Right lobe of liver (tissue), 6 donors: ENCODE results near the gene AKR1B1. TPM values are rescaled to one million over a fixed set of nuclear protein-coding genes. Genes with fewer than 3 reads are reported as not detected.

ENCODE experiments used
- ATAC-seq, 4 donors: fragments of 200-7000 bp; cut with Tn5 transposase; one replicate each; pipeline ENCODE4 v1.9.1; 2020; ENCODE audit warnings: mild to moderate bottlenecking in 4 of 4, moderate library complexity in 4 of 4
- DNase-seq, 3 donors: peaks; one replicate each; pipeline ENCODE4 v3.0.0-alpha.2; 2020
- H3K27ac ChIP-seq, 3 donors: fragments of 200-600 bp; one replicate each; pipeline ENCODE4 v1.8.0; 2022
- H3K27me3 ChIP-seq, 2 donors: fragments of 200-600 bp; one replicate each; pipeline ENCODE4 v1.8.0; 2022
- H3K36me3 ChIP-seq, 4 donors: fragments of 200-600 bp; sonication (generic) in 1 of 4; one replicate each; pipeline versions ENCODE4 v1.5.1 to v1.8.0; 2017 to 2022; ENCODE audit warnings: control low read depth in 1 of 4
- H3K4me1 ChIP-seq, 4 donors: fragments of 200-600 bp; sonication (generic) in 1 of 4; one replicate each; pipeline versions ENCODE4 v1.5.1 to v1.8.0; 2017 to 2022; ENCODE audit warnings: control low read depth in 1 of 4
- H3K4me3 ChIP-seq, 3 donors: fragments of 200-600 bp; one replicate each; pipeline ENCODE4 v1.8.0; 2022
- H3K9me3 ChIP-seq, 4 donors: fragments of 200-600 bp; sonication (generic) in 1 of 4; one replicate each; pipeline versions ENCODE4 v1.5.1 to v1.8.0; 2017 to 2022; ENCODE audit warnings: control low read depth in 1 of 4
- CTCF ChIP-seq, 4 donors: fragments of 200-600 bp in 3 of 4; fragments of 450-650 bp in 1 of 4; IDR thresholded peaks; one replicate each; pipeline versions ENCODE4 v1.5.1 to v1.8.0; 2016 to 2022; ENCODE audit warnings: antibody characterized with exemption in 4 of 4, mild to moderate bottlenecking in 2 of 4
- POLR2A ChIP-seq: fragments of 450-650 bp; IDR thresholded peaks from one replicate; pipeline ENCODE4 v1.6.1; 2017; ENCODE audit warnings: antibody characterized with exemption, mild to moderate bottlenecking
- WGBS: methylation state at CpG from one replicate; pipeline ENCODE4 v1.1.6; 2018; ENCODE audit warnings: low coverage, low lambda C conversion rate; ENCODE audit not compliant: insufficient coverage; ENCODE audit errors: missing lambda C conversion rate; 5-methylcytosine and 5-hydroxymethylcytosine counted together
- intact Hi-C, 2 donors: fragments of 100-400 bp; cut with DNase I; formaldehyde crosslinking; loops; one replicate each; pipeline versions ENCODE4 v1.11.2 to v1.14.1; 2022
- total RNA-seq, 6 experiments: library from RNA; depleted of rRNA in 2 of 6; stranded (reverse); fragments of >200 nt in 2 of 6; fragmentation: NEBNext Ultra II Directional in 3 of 6; extraction: Animal tissue kit (Norgen Biotek cat#: 25700) in 3 of 6; gene quantifications; one replicate each; pipeline versions ENCODE4 v1.1.0 to v1.2.4, GENCODE V29; 2016 to 2023
- donor health status: DM: no; HTN: yes; CAD: no.
- donor health status: DM: no; HTN: no; CAD: no.
- donor health status: DM: no; HTN: no; CAD: no.
- donor health status: DM: no; HTN: yes; CAD: no.
- donor health status: DM: no; HTN: yes; CAD: no.

Gene AKR1B1
- total RNA-seq, 6 experiments from 2014 or later, result 6.9 to 18.1 (median 9.7) TPM

- TF ChIP-seq POLR2A, result no peak
- TF ChIP-seq CTCF (IDR thresholded peaks at IDR 0.05), result no peak
- intact Hi-C loops, result loop anchor here in 1 of 2 donors (10.0 kb wide), 1 partner anchor 180 kb away; no protein-coding TSS in a partner anchor
- ATAC-seq, result no peak
- Histone ChIP-seq H3K36me3 (no peaks in the 10 kb centered on the region), H3K27ac (no peak overlapping the region), H3K4me1 (no peaks in the 10 kb centered on the region), H3K9me3 (no peaks in the 10 kb centered on the region), H3K27me3 (no peaks in the 10 kb centered on the region), H3K4me3 (no peak overlapping the region)
- WGBS, result 90% methylated on average over 4 of the region's 5 CpGs
- DNase-seq, result no peak
Measured at GRCh38 chr7:134434701-134435100, 24.2 kb downstream of the AKR1B1 start.

GRCh38 chr7:134433430-134433829, 25.5 kb downstream of the AKR1B1 start:
- intact Hi-C loops, result loop anchor here in 1 of 2 donors (10.0 kb wide), 1 partner anchor 181 kb away; no protein-coding TSS in a partner anchor
- H3K27me3 ChIP-seq, result no peaks in the 10 kb centered on the region
- WGBS, result 65% methylated on average over 4 of the region's 4 CpGs

GRCh38 chr7:134432296-134433152, 26.4 kb downstream of the AKR1B1 start:
- intact Hi-C loops, result loop anchor here in 1 of 2 donors (10.0 kb wide), 1 partner anchor 182 kb away; no protein-coding TSS in a partner anchor
- no peaks in the 10 kb centered on the region for H3K4me1 ChIP-seq
- 5% methylated on average over 27 of the region's 31 CpGs for WGBS
- no peaks in the 10 kb centered on the region for H3K9me3 ChIP-seq
- ATAC-seq, result peak; percentile 96 to 99 (median 97)
- H3K4me3 ChIP-seq, result peak overlapping the region; percentile 12 to 34 (median 15)
- H3K36me3 ChIP-seq, result no peaks in the 10 kb centered on the region
- peak overlapping the region in 2 of 3 donors; percentile 20 to 79 for H3K27ac ChIP-seq
- peak; percentile 67 to 90 (median 72) for TF ChIP-seq CTCF (IDR thresholded peaks at IDR 0.05)
- TF ChIP-seq POLR2A, result peak; percentile 44
- no peaks in the 10 kb centered on the region for H3K27me3 ChIP-seq
- peak; percentile 82 to 88 (median 85) for DNase-seq

More at GRCh38 chr7:134433430-134433829, 25.5 kb downstream of the AKR1B1 start:
- DNase-seq (no peak), ATAC-seq (no peak)
- Histone ChIP-seq H3K36me3 (no peaks in the 10 kb centered on the region), H3K27ac (no peak overlapping the region), H3K4me3 (no peak overlapping the region), H3K9me3 (no peaks in the 10 kb centered on the region), H3K4me1 (no peaks in the 10 kb centered on the region)
- TF ChIP-seq CTCF (IDR thresholded peaks at IDR 0.05) (no peak), POLR2A (no peak)

- WGBS, result 37% methylated on average over 8 of the region's 11 CpGs
- ATAC-seq (peak in 1 of 4 donors; percentile 6), DNase-seq (no peak)
- Histone ChIP-seq H3K27ac (peak overlapping the region in 2 of 3 donors; percentile 20 to 79), H3K36me3 (no peaks in the 10 kb centered on the region), H3K9me3 (no peaks in the 10 kb centered on the region), H3K27me3 (no peaks in the 10 kb centered on the region), H3K4me1 (no peaks in the 10 kb centered on the region), H3K4me3 (peak overlapping the region in 1 of 3 donors; percentile 3)
- intact Hi-C loops, result loop anchor here in 1 of 2 donors (10.0 kb wide), 1 partner anchor 183 kb away; no protein-coding TSS in a partner anchor
- no peak for TF ChIP-seq CTCF (IDR thresholded peaks at IDR 0.05)
- no peak for TF ChIP-seq POLR2A
Measured at GRCh38 chr7:134431815-134432214, 27.1 kb downstream of the AKR1B1 start.
